Kidney (tissue), 14 donors: ENCODE results near the gene CHRDL1. TPM values are rescaled to one million over a fixed set of nuclear protein-coding genes. Genes with fewer than 3 reads are reported as not detected.
"Not testable (repeated sequence)": the region's sequence is repeated elsewhere in the genome, so short reads cannot be mapped to it uniquely, and the experiment has no call there.

Source experiments
- DNase-seq, 5 donors: peaks; one replicate each; pipeline ENCODE4 v3.0.0-alpha.2; 2013 to 2020
- FAIRE-seq: peaks from 2 replicates; lab custom pipeline; 2012; peaks lifted over from hg19 to GRCh38; lab: Jason Lieb, UNC
- H3K27ac ChIP-seq, 2 donors: one replicate each; pipeline ENCODE4 v1.7.0; 2013; ENCODE audit warnings: low read depth in 2 of 2, low read length in 2 of 2, inconsistent platforms in 1 of 2
- H3K27me3 ChIP-seq: one replicate; pipeline ENCODE4 v1.7.1; 2013; ENCODE audit warnings: low read length, inconsistent platforms; ENCODE audit not compliant: control insufficient read depth, insufficient read depth
- H3K36me3 ChIP-seq, 3 donors: one replicate each; pipeline versions ENCODE4 v1.7.0 to v1.7.1; 2013; ENCODE audit warnings: low read length in 3 of 3, control low read depth in 1 of 3, inconsistent platforms in 1 of 3; ENCODE audit not compliant: insufficient read depth in 3 of 3, control insufficient read depth in 2 of 3
- H3K4me1 ChIP-seq, 3 donors: one replicate each; pipeline versions ENCODE4 v1.7.0 to v1.7.1; 2013; ENCODE audit warnings: low read length in 3 of 3, inconsistent platforms in 1 of 3, low read depth in 1 of 3; ENCODE audit not compliant: control insufficient read depth in 2 of 3, insufficient read depth in 2 of 3
- H3K4me3 ChIP-seq, 3 donors: one replicate each; pipeline versions ENCODE4 v1.7.0 to v1.8.1; 2013; ENCODE audit warnings: low read length in 3 of 3, control low read depth in 1 of 3, inconsistent platforms in 1 of 3
- H3K9ac ChIP-seq, 3 donors: one replicate each; pipeline versions ENCODE4 v1.7.0 to v1.7.1; 2013; ENCODE audit warnings: low read length in 3 of 3, control low read depth in 1 of 3, inconsistent platforms in 1 of 3
- H3K9me3 ChIP-seq, 3 donors: one replicate each; pipeline versions ENCODE4 v1.7.0 to v1.7.1; 2013; ENCODE audit warnings: low read length in 3 of 3, control low read depth in 1 of 3, inconsistent platforms in 1 of 3; ENCODE audit not compliant: control insufficient read depth in 2 of 3, insufficient read depth in 1 of 3
- CTCF ChIP-seq: IDR thresholded peaks from 3 replicates; pipeline ENCODE4 v1.5.1; 2012; ENCODE audit warnings: mild to moderate bottlenecking, moderate library complexity, borderline replicate concordance; ENCODE audit not compliant: insufficient read depth; ENCODE audit errors: extremely low read depth
- intact Hi-C: fragments of 100-400 bp; cut with DNase I; formaldehyde crosslinking; loops from one replicate; pipeline ENCODE4 v1.11.1; 2022
- polyA plus RNA-seq: library from polyadenylated mRNA; stranded (reverse); fragments of 350-450 nt; fragmentation: Illumina TruSeq; extraction: RNeasy Lipid Tissue Mini Kit (QIAGEN cat#74804); gene quantifications from one replicate; pipeline ENCODE4 v1.2.3, GENCODE V29; 2014; ENCODE audit warnings: low read depth, low replicate concordance; ENCODE audit not compliant: insufficient read depth
- total RNA-seq: library from RNA; stranded (reverse); fragmentation: NEBNext Ultra II Directional; extraction: Animal tissue kit (Norgen Biotek cat#: 25700); gene quantifications from one replicate; pipeline ENCODE4 v1.2.1, GENCODE V29; 2021
- donor health status: control.
- donor health status: control.
- donor health status: control.
- donor health status: control.
- donor health status: control.
- donor health status: DM: yes; HTN: yes; CAD: no.
- donor health status: Normal renal cell carcinoma (clear cell type).

Gene CHRDL1
- total and polyA plus RNA-seq, 2 donors from 2014 or later = 8.7 to 18.3 TPM

GRCh38 chrX:110836001-110836400 lies 40.4 kb upstream of the CHRDL1 start:
- no peak for DNase-seq
- Histone ChIP-seq H3K36me3 (no peaks in the 10 kb centered on the region), H3K4me1 (no peaks in the 10 kb centered on the region), H3K4me3 (no peak overlapping the region), H3K27ac (no peak overlapping the region), H3K9ac (no peak overlapping the region), H3K9me3 (no peaks in the 10 kb centered on the region), H3K27me3 (no peaks in the 10 kb centered on the region)
- no peak for FAIRE-seq
- intact Hi-C loops = no loop called here
- no peak for TF ChIP-seq CTCF

DNA sequence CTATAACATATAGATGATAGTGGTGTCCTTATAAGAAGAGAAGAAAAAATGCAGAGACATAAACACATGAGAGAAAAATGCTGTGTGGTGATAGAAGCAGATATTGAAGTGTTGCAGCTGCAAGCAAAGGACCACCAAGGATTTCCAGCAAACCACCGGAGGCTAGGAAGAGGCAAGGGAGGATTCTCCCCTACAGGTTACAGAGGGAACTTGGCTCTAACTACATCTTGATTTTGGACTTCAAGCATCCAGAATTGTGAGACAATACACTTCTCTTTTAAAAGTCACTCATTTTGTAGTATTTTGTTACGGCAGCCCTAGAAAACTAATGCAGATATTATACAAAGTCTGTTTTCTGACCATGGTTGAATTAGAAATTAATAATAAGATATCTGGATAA lies 30.4 kb upstream of the CHRDL1 start:
- Histone ChIP-seq H3K36me3 (no peaks in the 10 kb centered on the region), H3K4me1 (no peaks in the 10 kb centered on the region), H3K27me3 (no peaks in the 10 kb centered on the region), H3K9me3 (no peaks in the 10 kb centered on the region), H3K27ac (no peak overlapping the region), H3K4me3 (no peak overlapping the region), H3K9ac (no peak overlapping the region)
- FAIRE-seq (no peak), DNase-seq (no peak)
- no peak for TF ChIP-seq CTCF
- intact Hi-C loops = no loop called here

GRCh38 chrX:110816543-110816942 lies 20.9 kb upstream of the CHRDL1 start:
- H3K9ac ChIP-seq, H3K4me3 ChIP-seq, H3K27ac ChIP-seq, H3K27me3 ChIP-seq, DNase-seq, FAIRE-seq, H3K36me3 ChIP-seq, H3K9me3 ChIP-seq, H3K4me1 ChIP-seq, intact Hi-C loops: not testable (repeated sequence)

- H3K27me3 ChIP-seq = peaks cover 2% of the 10 kb centered on the region
- no peak overlapping the region for H3K4me3 ChIP-seq
- FAIRE-seq = no peak
- DNase-seq = no peak
- H3K36me3 ChIP-seq = no peaks in the 10 kb centered on the region
- no peaks in the 10 kb centered on the region for H3K4me1 ChIP-seq
- H3K27ac ChIP-seq = no peak overlapping the region
- intact Hi-C loops = no loop called here
- no peak overlapping the region for H3K9ac ChIP-seq
- TF ChIP-seq CTCF = no peak
- H3K9me3 ChIP-seq = no peaks in the 10 kb centered on the region
These were observed 10.5 kb upstream of the CHRDL1 start for GRCh38 chrX:110806145-110806544.
